WTC11 (cell line): ENCODE results near the gene SPINT1.

ENCODE experiments used
- CTCF ChIP-seq: fragments of 200-600 bp; IDR thresholded peaks from 2 replicates; pipeline ENCODE4 v1.8.0; 2022; ENCODE audit warnings: antibody characterized with exemption
- ESRRA ChIP-seq: sonication (generic); formaldehyde crosslinking; IDR thresholded peaks from 2 replicates; pipeline ENCODE4 v1.8.1; 2022; ENCODE audit warnings: mild to moderate bottlenecking, missing genetic modification reagents, borderline replicate concordance
- GRHL2 ChIP-seq: fragments of 250-450 bp; sonication (Bioruptor Pico); IDR thresholded peaks from 2 replicates; pipeline ENCODE4 v1.8.0; 2022; ENCODE audit warnings: mild to moderate bottlenecking, moderate library complexity; ENCODE audit not compliant: insufficient replicate concordance, severe bottlenecking
- HMGA2 ChIP-seq: fragments of 250-450 bp; sonication (Bioruptor Pico); IDR thresholded peaks from 2 replicates; pipeline ENCODE4 v1.4.0; 2021; ENCODE audit warnings: mild to moderate bottlenecking, moderate library complexity
- IRF2 ChIP-seq: sonication (generic); formaldehyde crosslinking; IDR thresholded peaks from 2 replicates; pipeline ENCODE4 v1.8.0; 2022; ENCODE audit warnings: low read depth, missing genetic modification reagents, borderline replicate concordance
- KAT7 ChIP-seq: sonication (generic); formaldehyde crosslinking; IDR thresholded peaks from 2 replicates; pipeline ENCODE4 v1.8.1; 2023; ENCODE audit warnings: missing genetic modification reagents, mild to moderate bottlenecking, borderline replicate concordance
- MAX ChIP-seq: sonication (generic); formaldehyde crosslinking; IDR thresholded peaks from 2 replicates; pipeline ENCODE4 v1.8.0; 2022; ENCODE audit warnings: mild to moderate bottlenecking, missing genetic modification reagents

GRCh38 chr15:40899536-40900207 lies 55.8 kb downstream of the SPINT1 start:
- TF ChIP-seq ESRRA (no peak), CTCF (no peak), KAT7 (CRISPR knock-in tag) (no peak), HMGA2 (no peak), IRF2 (CRISPR knock-in tag) (no peak), GRHL2 (CRISPR knock-in tag) (no peak), MAX (CRISPR knock-in tag) (no peak)
